Melanocyte of skin (primary cell): Measurements from ENCODE around the gene MARVELD2. TPM values are rescaled to one million over a fixed set of nuclear protein-coding genes. Genes with fewer than 3 reads are reported as not detected.

Experiments
- small RNA-seq, 2 donors: library from RNA; depleted of rRNA; stranded (forward); fragments of <200 nt; gene quantifications; one replicate each; pipeline ENCODE3, GENCODE V24; 2012
- total RNA-seq, 2 donors: library from RNA; depleted of rRNA; stranded (reverse); fragments of >200 nt; gene quantifications; 2 replicates each; pipeline ENCODE4 v1.2.3, GENCODE V29; 2012

MARVELD2 gene
- total RNA-seq: 1 to 10 TPM; 1.0 to 2.0 TPM

DNA sequence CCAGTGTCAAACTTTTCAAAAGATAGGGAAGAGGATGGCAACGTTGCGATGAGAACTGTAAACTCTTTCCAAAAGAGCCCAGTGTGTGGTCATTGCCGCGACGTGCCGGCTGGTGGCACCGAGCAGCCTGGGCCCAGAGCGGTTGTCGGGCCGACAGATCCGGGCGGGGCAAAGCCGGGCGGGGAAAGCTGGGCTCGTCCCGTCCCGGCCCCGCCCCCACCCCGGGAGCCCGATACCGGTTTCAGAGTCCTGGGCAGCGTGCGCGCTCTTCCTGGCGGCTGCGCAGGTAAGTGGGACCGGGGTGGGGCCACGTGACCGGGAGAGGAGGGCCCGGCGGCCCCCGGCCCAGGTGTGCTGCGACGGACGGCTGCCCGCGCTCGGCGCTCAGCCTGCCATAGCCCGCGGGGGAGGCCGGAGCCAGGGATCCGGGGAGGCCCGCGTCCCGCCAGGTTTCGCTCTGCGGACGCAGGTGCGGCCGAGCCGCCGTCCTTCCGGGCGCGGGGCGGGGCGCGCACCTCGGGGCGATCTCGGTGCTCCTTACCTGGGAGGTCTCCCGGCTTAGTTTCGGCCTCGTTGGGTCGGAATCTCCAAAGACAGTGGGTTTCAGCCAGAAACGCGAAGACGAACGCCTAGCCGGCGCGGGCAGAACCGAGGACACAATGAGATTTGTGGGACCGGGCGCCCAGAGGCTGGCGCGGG, at the start of gene MARVELD2:
Gene MARVELD2 (plus strand): TSS at position 232 of the 699 bp plus-strand sequence. CDS start 4,270 bp downstream, outside the sequence.

DNA sequence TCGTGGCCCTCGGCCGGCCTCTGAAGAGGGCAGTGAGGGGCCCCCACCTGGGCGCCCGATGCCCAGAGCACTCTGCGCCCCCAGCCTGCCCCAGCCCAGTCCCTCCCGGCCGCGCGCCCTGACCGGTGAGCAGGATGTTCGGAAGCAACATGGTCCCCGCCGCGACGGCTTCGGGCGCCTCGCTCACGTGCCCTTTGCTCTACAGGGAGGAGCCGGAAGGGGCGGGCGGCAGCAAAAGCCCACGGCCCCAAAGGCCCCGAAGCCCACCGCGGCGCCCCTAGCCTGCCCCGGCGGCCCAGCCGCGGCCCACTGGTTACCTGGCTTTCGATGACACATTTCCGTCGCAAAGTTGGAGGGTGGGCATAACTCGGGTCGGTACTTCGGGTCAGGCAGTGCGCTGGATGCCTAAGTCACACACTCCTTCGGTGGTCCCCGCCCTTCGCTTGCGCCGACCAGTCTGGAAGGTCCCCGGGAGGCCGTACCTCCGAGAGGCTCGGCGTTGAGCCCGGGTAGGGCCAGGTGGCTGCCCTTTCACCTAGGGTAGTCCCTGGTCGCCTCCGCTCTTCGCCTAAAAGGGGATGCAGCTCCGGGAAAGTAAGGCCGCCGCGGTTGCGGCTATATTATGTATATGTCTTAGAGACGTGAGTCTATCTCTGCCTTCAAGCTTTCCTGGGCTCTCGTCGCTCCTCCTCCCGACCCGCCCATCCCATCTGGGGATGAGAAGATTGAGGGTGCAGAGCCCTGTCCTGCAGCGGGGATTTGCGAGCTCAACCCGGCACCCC, 45.4 kb upstream of the MARVELD2 start, which contains the start of the genes AK6, RAD17 and TAF9:
Gene AK6 (minus strand): TSS at position 181 of the 782 bp plus-strand sequence. CDS start 30 bp downstream, at position 151.
Gene RAD17 (plus strand): TSS at position 479 of the 782 bp plus-strand sequence. CDS start 2,391 bp downstream, outside the sequence.
Gene TAF9 (minus strand): TSS at position 181 of the 782 bp plus-strand sequence. CDS start 3,783 bp downstream, outside the sequence.

GRCh38 chr5:69492391-69492922, 77.5 kb downstream of the MARVELD2 start, which contains the start of gene OCLN:
TSS of gene OCLN (plus strand) at chr5:69492790. CDS start at chr5:69504245, 11,455 bp downstream.

Small RNA genes lying within 50 kb of the gene (small RNA-seq; reads per million reads assigned to genes)
- gene RN7SL616P: 0 reads per million in 2 donors
- 0 to 0.06 reads per million in 2 donors for gene RPS27P14

Other genes with a start within 250 kb of the MARVELD2 start
- gene CCNB1, start 248.0 kb upstream of the MARVELD2 start, total RNA-seq: 100 to 1,000 TPM; 137 to 419 TPM
- 10 to 100 TPM; 10.3 to 12.3 TPM for gene CENPH, start 225.5 kb upstream of the MARVELD2 start, total RNA-seq
- 10 to 100 TPM; 29.3 to 46.6 TPM for gene CDK7, start 180.2 kb upstream of the MARVELD2 start, total RNA-seq
- gene CCDC125, start 82.3 kb upstream of the MARVELD2 start, total RNA-seq: 1 to 10 TPM; 2.4 to 2.7 TPM
- gene AK6, start 45.6 kb upstream of the MARVELD2 start, total RNA-seq: 10 to 100 TPM; 14.8 to 27.3 TPM
- gene TAF9, start 45.6 kb upstream of the MARVELD2 start, total RNA-seq: 10 to 100 TPM; 64.0 to 90.2 TPM
- gene RAD17, start 45.3 kb upstream of the MARVELD2 start, total RNA-seq: 10 to 100 TPM; 23.4 to 24.6 TPM
- gene OCLN, start 77.7 kb downstream of the MARVELD2 start, total RNA-seq: under 1 TPM; 0.34 to 1.00 TPM
- 10 to 100 TPM; 35.0 to 39.6 TPM for gene GTF2H2C, start 145.1 kb downstream of the MARVELD2 start, total RNA-seq